HL-60 (cell line): ENCODE data around the gene PEX11B.

Source experiments
- CTCF ChIP-seq: IDR thresholded peaks from one replicate; pipeline ENCODE4 v1.5.1; 2011; ENCODE audit warnings: low read length, control low read depth, inconsistent platforms; ENCODE audit not compliant: insufficient read depth
- GABPA ChIP-seq: IDR thresholded peaks from 2 replicates; pipeline ENCODE4 v1.6.1; 2012; ENCODE audit warnings: low read depth
- POLR2AphosphoS5 ChIP-seq: IDR thresholded peaks from 2 replicates; pipeline ENCODE4 v1.6.1; 2012; ENCODE audit warnings: low read depth
- SPI1 ChIP-seq: IDR thresholded peaks from 2 replicates; pipeline ENCODE4 v1.6.1; 2012; ENCODE audit warnings: low read depth, mild to moderate bottlenecking, borderline replicate concordance
- TF ChIP-seq, protein P1 (sequence below): IDR thresholded peaks from 2 replicates; pipeline ENCODE4 v1.6.1; 2012; ENCODE audit warnings: low read depth; ENCODE audit not compliant: insufficient replicate concordance

GRCh38 chr1:145879775-145880174, 38.7 kb downstream of the PEX11B start:
- TF ChIP-seq CTCF (no peak), GABPA (no peak), POLR2AphosphoS5 (no peak), SPI1 (no peak)
- TF ChIP-seq, protein P1, sequence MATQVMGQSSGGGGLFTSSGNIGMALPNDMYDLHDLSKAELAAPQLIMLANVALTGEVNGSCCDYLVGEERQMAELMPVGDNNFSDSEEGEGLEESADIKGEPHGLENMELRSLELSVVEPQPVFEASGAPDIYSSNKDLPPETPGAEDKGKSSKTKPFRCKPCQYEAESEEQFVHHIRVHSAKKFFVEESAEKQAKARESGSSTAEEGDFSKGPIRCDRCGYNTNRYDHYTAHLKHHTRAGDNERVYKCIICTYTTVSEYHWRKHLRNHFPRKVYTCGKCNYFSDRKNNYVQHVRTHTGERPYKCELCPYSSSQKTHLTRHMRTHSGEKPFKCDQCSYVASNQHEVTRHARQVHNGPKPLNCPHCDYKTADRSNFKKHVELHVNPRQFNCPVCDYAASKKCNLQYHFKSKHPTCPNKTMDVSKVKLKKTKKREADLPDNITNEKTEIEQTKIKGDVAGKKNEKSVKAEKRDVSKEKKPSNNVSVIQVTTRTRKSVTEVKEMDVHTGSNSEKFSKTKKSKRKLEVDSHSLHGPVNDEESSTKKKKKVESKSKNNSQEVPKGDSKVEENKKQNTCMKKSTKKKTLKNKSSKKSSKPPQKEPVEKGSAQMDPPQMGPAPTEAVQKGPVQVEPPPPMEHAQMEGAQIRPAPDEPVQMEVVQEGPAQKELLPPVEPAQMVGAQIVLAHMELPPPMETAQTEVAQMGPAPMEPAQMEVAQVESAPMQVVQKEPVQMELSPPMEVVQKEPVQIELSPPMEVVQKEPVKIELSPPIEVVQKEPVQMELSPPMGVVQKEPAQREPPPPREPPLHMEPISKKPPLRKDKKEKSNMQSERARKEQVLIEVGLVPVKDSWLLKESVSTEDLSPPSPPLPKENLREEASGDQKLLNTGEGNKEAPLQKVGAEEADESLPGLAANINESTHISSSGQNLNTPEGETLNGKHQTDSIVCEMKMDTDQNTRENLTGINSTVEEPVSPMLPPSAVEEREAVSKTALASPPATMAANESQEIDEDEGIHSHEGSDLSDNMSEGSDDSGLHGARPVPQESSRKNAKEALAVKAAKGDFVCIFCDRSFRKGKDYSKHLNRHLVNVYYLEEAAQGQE = no peak
